COR-L47 (cell line): ENCODE results near the gene SYT1.

Experiments
- DNase-seq: peaks from one replicate; lab custom pipeline; 2025; lab: John Stamatoyannopoulos, UW

SYT1 gene

GRCh38 chr12:79294590-79294989 is 430.0 kb downstream of the SYT1 start:
- no peak for DNase-seq

GRCh38 chr12:79295572-79295971 is 431.0 kb downstream of the SYT1 start:
- DNase-seq: no peak

- DNase-seq: no peak
Observed at GRCh38 chr12:79296133-79296532, 431.6 kb downstream of the SYT1 start.

GRCh38 chr12:79296871-79297270 is 432.3 kb downstream of the SYT1 start:
- no peak for DNase-seq

- no peak for DNase-seq
Observed at GRCh38 chr12:79298506-79298905, 433.9 kb downstream of the SYT1 start.

GRCh38 chr12:79299447-79300198 is 435.0 kb downstream of the SYT1 start:
- no peak for DNase-seq

- DNase-seq: no peak
Observed at GRCh38 chr12:79300199-79300568, 435.6 kb downstream of the SYT1 start.

GRCh38 chr12:79301181-79301580 is 436.6 kb downstream of the SYT1 start:
- DNase-seq: no peak

GRCh38 chr12:79302162-79302814 is 437.7 kb downstream of the SYT1 start:
- DNase-seq: no peak

GRCh38 chr12:79307340-79307739 is 442.8 kb downstream of the SYT1 start:
- no peak for DNase-seq

- DNase-seq: no peak
Observed at GRCh38 chr12:79309039-79309438, 444.5 kb downstream of the SYT1 start.

- no peak for DNase-seq
Observed at GRCh38 chr12:79317179-79317847, 452.7 kb downstream of the SYT1 start.

GRCh38 chr12:79322905-79323304 is 458.3 kb downstream of the SYT1 start:
- no peak for DNase-seq

- no peak for DNase-seq
Observed at GRCh38 chr12:79324571-79324970, 460.0 kb downstream of the SYT1 start.

GRCh38 chr12:79326222-79326621 is 461.6 kb downstream of the SYT1 start:
- DNase-seq: no peak

- no peak for DNase-seq
Observed at GRCh38 chr12:79326663-79327062, 462.1 kb downstream of the SYT1 start.

GRCh38 chr12:79327465-79327864 is 462.9 kb downstream of the SYT1 start:
- DNase-seq: no peak

- no peak for DNase-seq
Observed at GRCh38 chr12:79329933-79330332, 465.4 kb downstream of the SYT1 start.

- no peak for DNase-seq
Observed at GRCh38 chr12:79331870-79332269, 467.3 kb downstream of the SYT1 start.

GRCh38 chr12:79333144-79333543 is 468.6 kb downstream of the SYT1 start:
- no peak for DNase-seq

- DNase-seq: no peak
Observed at GRCh38 chr12:79337662-79338290, 473.2 kb downstream of the SYT1 start.
